SW480 (cell line): Measurements from ENCODE around the gene FGG.
"Not testable (repeated sequence)": the region's sequence is repeated elsewhere in the genome, so short reads cannot be mapped to it uniquely, and the experiment has no call there.

Source experiments
- DNase-seq: peaks from one replicate; pipeline ENCODE4 v3.0.0-alpha.2; 2016; ENCODE audit warnings: low spot score

Gene FGG

GRCh38 chr4:154611833-154612232, 623 bp downstream of the FGG start:
- DNase-seq, result no peak

GRCh38 chr4:154610582-154610981, 1.9 kb downstream of the FGG start:
- DNase-seq, result no peak

- no peak for DNase-seq
These were observed 2.9 kb downstream of the FGG start for GRCh38 chr4:154609532-154609931.

GRCh38 chr4:154608361-154609252, 3.8 kb downstream of the FGG start:
- DNase-seq, result no peak

GRCh38 chr4:154606728-154607723, 5.4 kb downstream of the FGG start:
- no peak for DNase-seq

- no peak for DNase-seq
These were observed 7.7 kb downstream of the FGG start for GRCh38 chr4:154604696-154605200.

GRCh38 chr4:154603033-154603943, 9.2 kb downstream of the FGG start:
- DNase-seq, result no peak

GRCh38 chr4:154602404-154603020, 9.9 kb downstream of the FGG start:
- DNase-seq, result peak; percentile 36

- no peak for DNase-seq
These were observed 14.4 kb downstream of the FGG start for GRCh38 chr4:154597798-154598774.

- not testable (repeated sequence) for DNase-seq
These were observed 15.2 kb downstream of the FGG start for GRCh38 chr4:154597281-154597680.

GRCh38 chr4:154595807-154596206, 16.6 kb downstream of the FGG start:
- no peak for DNase-seq

- DNase-seq, result not testable (repeated sequence)
These were observed 18.1 kb downstream of the FGG start for GRCh38 chr4:154594343-154594742.

- no peak for DNase-seq
These were observed 18.6 kb downstream of the FGG start for GRCh38 chr4:154593868-154594267.

- no peak for DNase-seq
These were observed 20.6 kb downstream of the FGG start for GRCh38 chr4:154591890-154592289.

- DNase-seq, result peak; percentile 49
These were observed 22.0 kb downstream of the FGG start, which contains the start of gene FGA for GRCh38 chr4:154590329-154591006. Gene FGA, minus strand, starts transcription at chr4:154590742. Its CDS starts 55 bp downstream, at chr4:154590687.

- no peak for DNase-seq
These were observed 22.9 kb downstream of the FGG start for GRCh38 chr4:154589296-154590197.

- DNase-seq, result no peak
These were observed 24.3 kb downstream of the FGG start for GRCh38 chr4:154588198-154588597.
